HG03175 (cell line): Measurements from ENCODE around the gene RCAN1.
"Not testable (repeated sequence)": the region's sequence is repeated elsewhere in the genome, so short reads cannot be mapped to it uniquely, and the experiment has no call there.

Experiments used
- ATAC-seq: cut with Tn5 transposase; IDR thresholded peaks from one replicate; pipeline ENCODE4 v1.9.1; 2021; ENCODE audit warnings: mild to moderate bottlenecking, moderate library complexity; ENCODE audit not compliant: unreplicated experiment

RCAN1 gene

DNA sequence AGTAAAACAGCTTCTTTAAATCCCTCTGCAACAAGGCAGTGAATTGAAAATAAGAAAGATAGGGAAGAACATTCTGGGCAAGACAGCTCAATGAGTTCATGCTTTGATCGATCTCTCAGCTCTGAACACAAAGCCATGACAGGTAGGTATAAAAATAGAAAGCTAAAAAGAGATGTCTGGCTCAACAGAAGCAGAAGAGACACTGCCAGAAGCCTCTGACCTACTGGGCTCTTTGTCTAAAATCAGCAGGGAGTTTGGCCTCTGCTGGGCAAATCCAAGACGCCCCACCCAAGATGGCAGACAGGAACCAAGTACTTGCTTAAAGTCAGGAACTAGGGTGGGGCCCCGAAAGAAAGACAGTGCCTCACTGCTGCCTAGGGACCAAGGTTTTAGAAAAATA, 147.6 kb downstream of the RCAN1 start:
- ATAC-seq: not testable (repeated sequence)
